HCT116 (cell line): Measurements from ENCODE around the gene DUSP3. TPM values are rescaled to one million over a fixed set of nuclear protein-coding genes. Genes with fewer than 3 reads are reported as not detected.

Experiments used
- total RNA-seq: library from RNA; stranded (reverse); gene quantifications from one replicate; pipeline ENCODE4 v1.2.1, GENCODE V29; 2021; ENCODE audit not compliant: unreplicated experiment

Gene DUSP3
- total RNA-seq, 1 experiment from 2014 or later, result 29.6 TPM

Other genes with a start within 250 kb of the DUSP3 start
- 51.5 TPM for gene ETV4, start 232.6 kb downstream of the DUSP3 start, total RNA-seq
- gene MEOX1, start 117.1 kb downstream of the DUSP3 start, total RNA-seq, result not detected
- not detected for gene SOST, start 20.2 kb downstream of the DUSP3 start, total RNA-seq
- gene CFAP97D1, start 1.5 kb upstream of the DUSP3 start, total RNA-seq, result 0.15 TPM
- gene MPP3, start 54.2 kb upstream of the DUSP3 start, total RNA-seq, result 19.5 TPM
- not detected for gene CD300LG, start 68.2 kb upstream of the DUSP3 start, total RNA-seq
- gene MPP2, start 128.6 kb upstream of the DUSP3 start, total RNA-seq, result 16.4 TPM
- gene PPY, start 163.5 kb upstream of the DUSP3 start, total RNA-seq, result not detected
- gene PYY, start 175.0 kb upstream of the DUSP3 start, total RNA-seq, result 0.52 TPM
- gene NAGS, start 225.6 kb upstream of the DUSP3 start, total RNA-seq, result 10.0 TPM
- 43.8 TPM for gene TMEM101, start 236.0 kb upstream of the DUSP3 start, total RNA-seq